Measurements from ENCODE around the gene ANKRD24. TPM values are rescaled to one million over a fixed set of nuclear protein-coding genes. Genes with fewer than 3 reads are reported as not detected.

Gene ANKRD24
- total and polyA plus RNA-seq, 2 of the 13 experiments (the other 11 are each of a cell fraction or from before 2014, with no cell fraction given): 0.13 to 0.24 TPM

DNA sequence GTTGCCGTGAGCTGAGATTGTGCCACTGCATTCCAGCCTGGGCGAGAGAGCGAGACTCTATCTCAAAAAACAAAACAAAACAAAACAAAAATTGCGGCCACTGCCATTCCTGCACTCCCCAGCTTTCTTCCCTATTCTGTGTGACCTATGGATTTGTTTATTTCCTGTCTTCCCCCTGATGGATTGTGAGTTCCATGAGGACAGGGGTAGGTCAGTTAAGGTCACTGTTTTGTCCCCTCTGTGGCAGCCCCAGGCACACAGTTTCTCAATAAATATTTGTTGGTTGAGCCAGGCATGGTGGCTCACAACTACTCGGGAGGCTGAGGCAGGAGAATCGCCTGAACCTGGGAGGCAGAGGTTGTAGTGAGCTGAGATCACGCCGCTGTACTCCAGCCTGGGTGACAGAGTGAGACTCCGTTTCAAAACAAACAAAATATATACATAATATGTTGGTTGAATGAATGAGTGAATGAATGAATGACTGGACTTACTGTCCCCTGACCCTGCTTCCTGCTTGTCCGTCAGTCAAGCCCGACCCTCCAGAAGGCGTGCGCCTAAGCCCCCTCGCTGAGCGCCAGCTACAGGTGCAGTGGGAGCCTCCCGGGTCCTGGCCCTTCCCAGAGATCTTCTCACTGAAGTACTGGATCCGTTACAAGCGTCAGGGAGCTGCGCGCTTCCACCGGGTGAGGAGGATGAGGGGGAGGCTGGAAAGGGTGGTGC is 51.8 kb downstream of the ANKRD24 start (continued):
- TF ChIP-seq ZNF816 (CRISPR knock-in tag; IDR thresholded peaks at IDR 0.05; ENCODE audit: borderline replicate concordance): no peak
- no peak for TF ChIP-seq NFE2L1 (CRISPR knock-in tag; IDR thresholded peaks at IDR 0.05; ENCODE audit: borderline replicate concordance)
- TF ChIP-seq ZNF292 (CRISPR knock-in tag; IDR thresholded peaks at IDR 0.05; ENCODE audit: borderline replicate concordance, low read depth): 0 out of 2 replicates have a peak, but pooled peaks have one; percentile 36
- no peak for TF ChIP-seq ZSCAN30 (CRISPR knock-in tag; IDR thresholded peaks at IDR 0.05)
- TF ChIP-seq, protein P1, sequence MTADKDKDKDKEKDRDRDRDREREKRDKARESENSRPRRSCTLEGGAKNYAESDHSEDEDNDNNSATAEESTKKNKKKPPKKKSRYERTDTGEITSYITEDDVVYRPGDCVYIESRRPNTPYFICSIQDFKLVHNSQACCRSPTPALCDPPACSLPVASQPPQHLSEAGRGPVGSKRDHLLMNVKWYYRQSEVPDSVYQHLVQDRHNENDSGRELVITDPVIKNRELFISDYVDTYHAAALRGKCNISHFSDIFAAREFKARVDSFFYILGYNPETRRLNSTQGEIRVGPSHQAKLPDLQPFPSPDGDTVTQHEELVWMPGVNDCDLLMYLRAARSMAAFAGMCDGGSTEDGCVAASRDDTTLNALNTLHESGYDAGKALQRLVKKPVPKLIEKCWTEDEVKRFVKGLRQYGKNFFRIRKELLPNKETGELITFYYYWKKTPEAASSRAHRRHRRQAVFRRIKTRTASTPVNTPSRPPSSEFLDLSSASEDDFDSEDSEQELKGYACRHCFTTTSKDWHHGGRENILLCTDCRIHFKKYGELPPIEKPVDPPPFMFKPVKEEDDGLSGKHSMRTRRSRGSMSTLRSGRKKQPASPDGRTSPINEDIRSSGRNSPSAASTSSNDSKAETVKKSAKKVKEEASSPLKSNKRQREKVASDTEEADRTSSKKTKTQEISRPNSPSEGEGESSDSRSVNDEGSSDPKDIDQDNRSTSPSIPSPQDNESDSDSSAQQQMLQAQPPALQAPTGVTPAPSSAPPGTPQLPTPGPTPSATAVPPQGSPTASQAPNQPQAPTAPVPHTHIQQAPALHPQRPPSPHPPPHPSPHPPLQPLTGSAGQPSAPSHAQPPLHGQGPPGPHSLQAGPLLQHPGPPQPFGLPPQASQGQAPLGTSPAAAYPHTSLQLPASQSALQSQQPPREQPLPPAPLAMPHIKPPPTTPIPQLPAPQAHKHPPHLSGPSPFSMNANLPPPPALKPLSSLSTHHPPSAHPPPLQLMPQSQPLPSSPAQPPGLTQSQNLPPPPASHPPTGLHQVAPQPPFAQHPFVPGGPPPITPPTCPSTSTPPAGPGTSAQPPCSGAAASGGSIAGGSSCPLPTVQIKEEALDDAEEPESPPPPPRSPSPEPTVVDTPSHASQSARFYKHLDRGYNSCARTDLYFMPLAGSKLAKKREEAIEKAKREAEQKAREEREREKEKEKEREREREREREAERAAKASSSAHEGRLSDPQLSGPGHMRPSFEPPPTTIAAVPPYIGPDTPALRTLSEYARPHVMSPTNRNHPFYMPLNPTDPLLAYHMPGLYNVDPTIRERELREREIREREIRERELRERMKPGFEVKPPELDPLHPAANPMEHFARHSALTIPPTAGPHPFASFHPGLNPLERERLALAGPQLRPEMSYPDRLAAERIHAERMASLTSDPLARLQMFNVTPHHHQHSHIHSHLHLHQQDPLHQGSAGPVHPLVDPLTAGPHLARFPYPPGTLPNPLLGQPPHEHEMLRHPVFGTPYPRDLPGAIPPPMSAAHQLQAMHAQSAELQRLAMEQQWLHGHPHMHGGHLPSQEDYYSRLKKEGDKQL (CRISPR knock-in tag; IDR thresholded peaks at IDR 0.05; ENCODE audit: low read depth): no peak
- TF ChIP-seq, protein P2, sequence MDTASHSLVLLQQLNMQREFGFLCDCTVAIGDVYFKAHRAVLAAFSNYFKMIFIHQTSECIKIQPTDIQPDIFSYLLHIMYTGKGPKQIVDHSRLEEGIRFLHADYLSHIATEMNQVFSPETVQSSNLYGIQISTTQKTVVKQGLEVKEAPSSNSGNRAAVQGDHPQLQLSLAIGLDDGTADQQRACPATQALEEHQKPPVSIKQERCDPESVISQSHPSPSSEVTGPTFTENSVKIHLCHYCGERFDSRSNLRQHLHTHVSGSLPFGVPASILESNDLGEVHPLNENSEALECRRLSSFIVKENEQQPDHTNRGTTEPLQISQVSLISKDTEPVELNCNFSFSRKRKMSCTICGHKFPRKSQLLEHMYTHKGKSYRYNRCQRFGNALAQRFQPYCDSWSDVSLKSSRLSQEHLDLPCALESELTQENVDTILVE (CRISPR knock-in tag; IDR thresholded peaks at IDR 0.05): no peak
- 0 out of 2 replicates have a peak, but pooled peaks have one; percentile 20 for TF ChIP-seq ZNF598 (CRISPR knock-in tag; IDR thresholded peaks at IDR 0.05; ENCODE audit: borderline replicate concordance)
- no peak for TF ChIP-seq RBM39 (IDR thresholded peaks at IDR 0.05; ENCODE audit: low read depth, low read length, poor library complexity, severe bottlenecking)
- TF ChIP-seq GTF3A (CRISPR knock-in tag; conservative IDR thresholded peaks at IDR 0.05): no peak
- no peak for TF ChIP-seq ZNF572 (CRISPR knock-in tag; IDR thresholded peaks at IDR 0.05)
- TF ChIP-seq GLMP (CRISPR knock-in tag; IDR thresholded peaks at IDR 0.05; ENCODE audit: borderline replicate concordance): no peak
- TF ChIP-seq KAT2B (IDR thresholded peaks at IDR 0.05; ENCODE audit: borderline replicate concordance, low read depth, low read length): no peak
- peak; percentile 74; the same call in 1 of the 2 replicates for TF ChIP-seq ZNF205 (CRISPR knock-in tag; IDR thresholded peaks at IDR 0.05)
- no peak for TF ChIP-seq HNRNPLL (IDR thresholded peaks at IDR 0.05; ENCODE audit: low read depth, low read length, poor library complexity, severe bottlenecking)
- TF ChIP-seq SNAPC5 (CRISPR knock-in tag; IDR thresholded peaks at IDR 0.05; ENCODE audit: borderline replicate concordance): no peak
- TF ChIP-seq RAD51 (IDR thresholded peaks at IDR 0.05; ENCODE audit: borderline replicate concordance): no peak
- no peak for TF ChIP-seq MEF2D (CRISPR knock-in tag; IDR thresholded peaks at IDR 0.05)
- TF ChIP-seq U2AF1 (optimal IDR thresholded peaks at IDR 0.05; ENCODE audit: low read depth, low read length): no peak
- no peak for TF ChIP-seq REXO4 (CRISPR knock-in tag; IDR thresholded peaks at IDR 0.05; ENCODE audit: borderline replicate concordance)
- TF ChIP-seq ZBTB26 (CRISPR knock-in tag; IDR thresholded peaks at IDR 0.05; ENCODE audit: borderline replicate concordance): no peak
